ENCODE measurements around the gene MRGPRD. TPM values are rescaled to one million over a fixed set of nuclear protein-coding genes. Genes with fewer than 3 reads are reported as not detected.

Gene MRGPRD
- total RNA-seq, 1 experiment from 2014 or later, result not detected

GRCh38 chr11:68992743-68993255, 12.0 kb upstream of the MRGPRD start:
- ChIA-PET CTCF (interaction anchor here (1.3 kb wide), 2 partner anchors 37 to 38 kb away, joined by 3 to 4 read pairs; no protein-coding TSS in a partner anchor), POLR2A (no interaction called here)
- Mint-ChIP-seq H3K36me3 (no peaks in the 10 kb centered on the region), H3K9me3 (no peaks in the 10 kb centered on the region), H3K4me1 (no peaks in the 10 kb centered on the region), H3K4me3 (no peak overlapping the region), H3K27ac (no peak overlapping the region), H3K27me3 (ENCODE audit: low read depth) (no peaks in the 10 kb centered on the region)
- DNase-seq (ENCODE audit: low spot score), result peak; percentile 4
- TF ChIP-seq FOXP4 (CRISPR knock-in tag; IDR thresholded peaks at IDR 0.05), result no peak
- TF ChIP-seq MXD4 (CRISPR knock-in tag; IDR thresholded peaks at IDR 0.05; ENCODE audit: borderline replicate concordance), result no peak
- no peak for TF ChIP-seq TCF7 (CRISPR knock-in tag; IDR thresholded peaks at IDR 0.05; ENCODE audit: low read depth)
- TF ChIP-seq ATF1 (CRISPR knock-in tag; IDR thresholded peaks at IDR 0.05), result no peak
- TF ChIP-seq ZNF532 (CRISPR knock-in tag; IDR thresholded peaks at IDR 0.05; ENCODE audit: borderline replicate concordance), result no peak
- TF ChIP-seq ELF4 (CRISPR knock-in tag; IDR thresholded peaks at IDR 0.05; ENCODE audit: low read depth), result no peak
- TF ChIP-seq ZSCAN18 (CRISPR knock-in tag; IDR thresholded peaks at IDR 0.05), result no peak
- TF ChIP-seq NR2C2 (CRISPR knock-in tag; IDR thresholded peaks at IDR 0.05), result no peak
- no peak for TF ChIP-seq NFYB (CRISPR knock-in tag; conservative IDR thresholded peaks at IDR 0.05; ENCODE audit: low read depth)
- TF ChIP-seq OVOL2 (CRISPR knock-in tag; IDR thresholded peaks at IDR 0.05; ENCODE audit: borderline replicate concordance), result no peak
- TF ChIP-seq E2F1 (CRISPR knock-in tag; IDR thresholded peaks at IDR 0.05), result no peak
- no peak for TF ChIP-seq ZMAT4 (CRISPR knock-in tag; IDR thresholded peaks at IDR 0.05)
- TF ChIP-seq GRHL2 (CRISPR knock-in tag; IDR thresholded peaks at IDR 0.05; ENCODE audit: insufficient replicate concordance, severe bottlenecking), result no peak
- no peak for TF ChIP-seq IRF2 (CRISPR knock-in tag; IDR thresholded peaks at IDR 0.05; ENCODE audit: borderline replicate concordance, low read depth)
- no peak for TF ChIP-seq EMX1 (CRISPR knock-in tag; IDR thresholded peaks at IDR 0.05)
- TF ChIP-seq ATF3 (CRISPR knock-in tag; conservative IDR thresholded peaks at IDR 0.05), result no peak
- ATAC-seq, result no peak

Data from WTC11 (cell line).